Femur (tissue), 1 donor: Measurements from ENCODE around the gene TRPM7.

Experiments
- DNase-seq: peaks from one replicate; pipeline ENCODE4 v3.0.0-alpha.2; 2017

Gene TRPM7

GRCh38 chr15:50563756-50564155 lies 122.8 kb downstream of the TRPM7 start:
- DNase-seq = no peak

- DNase-seq = no peak
These were observed 123.6 kb downstream of the TRPM7 start for GRCh38 chr15:50562735-50563640.

GRCh38 chr15:50558012-50558411 lies 128.6 kb downstream of the TRPM7 start:
- DNase-seq = no peak

GRCh38 chr15:50556642-50557371 lies 129.8 kb downstream of the TRPM7 start:
- no peak for DNase-seq

GRCh38 chr15:50552238-50552637 lies 134.4 kb downstream of the TRPM7 start:
- no peak for DNase-seq

GRCh38 chr15:50549326-50549725 lies 137.3 kb downstream of the TRPM7 start:
- DNase-seq = no peak

GRCh38 chr15:50546566-50546965 lies 140.0 kb downstream of the TRPM7 start, which contains the start of gene USP50:
Gene USP50, minus strand, starts transcription at chr15:50546666. Its CDS starts 141 bp downstream, at chr15:50546525.
- DNase-seq = no peak

GRCh38 chr15:50544368-50544767 lies 142.2 kb downstream of the TRPM7 start:
- no peak for DNase-seq

GRCh38 chr15:50543556-50543955 lies 143.0 kb downstream of the TRPM7 start:
- no peak for DNase-seq

GRCh38 chr15:50542887-50543210 lies 143.7 kb downstream of the TRPM7 start:
- no peak for DNase-seq

GRCh38 chr15:50531766-50532165 lies 154.8 kb downstream of the TRPM7 start:
- DNase-seq = peak; percentile 33

GRCh38 chr15:50531163-50531562 lies 155.4 kb downstream of the TRPM7 start:
- no peak for DNase-seq

GRCh38 chr15:50523851-50524251 lies 162.7 kb downstream of the TRPM7 start:
- DNase-seq = no peak

- DNase-seq = no peak
These were observed 166.7 kb downstream of the TRPM7 start for GRCh38 chr15:50519740-50520425.

GRCh38 chr15:50513001-50513400 lies 173.6 kb downstream of the TRPM7 start:
- DNase-seq = no peak
